ENCODE measurements around the gene ANXA8.

DNA sequence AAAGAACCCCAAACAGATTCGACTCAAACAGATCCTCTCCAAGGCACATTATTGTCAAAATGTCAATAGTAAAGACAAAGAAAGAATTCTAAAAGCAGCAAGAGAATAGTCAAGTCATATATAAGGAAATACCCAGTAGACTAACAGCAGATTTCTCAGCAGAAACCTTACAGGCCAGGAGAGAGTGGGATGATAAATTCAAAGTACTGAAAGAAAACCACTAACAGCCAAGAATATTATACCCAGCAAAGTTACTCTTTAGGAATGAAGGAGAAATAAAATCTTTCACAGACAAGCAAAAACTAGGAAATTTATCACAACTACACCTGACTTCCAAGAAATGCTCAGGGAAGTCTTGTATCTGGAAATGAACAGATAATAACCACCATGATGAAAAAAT is 38.2 kb downstream of the ANXA8 start:
- TF ChIP-seq, protein P1, sequence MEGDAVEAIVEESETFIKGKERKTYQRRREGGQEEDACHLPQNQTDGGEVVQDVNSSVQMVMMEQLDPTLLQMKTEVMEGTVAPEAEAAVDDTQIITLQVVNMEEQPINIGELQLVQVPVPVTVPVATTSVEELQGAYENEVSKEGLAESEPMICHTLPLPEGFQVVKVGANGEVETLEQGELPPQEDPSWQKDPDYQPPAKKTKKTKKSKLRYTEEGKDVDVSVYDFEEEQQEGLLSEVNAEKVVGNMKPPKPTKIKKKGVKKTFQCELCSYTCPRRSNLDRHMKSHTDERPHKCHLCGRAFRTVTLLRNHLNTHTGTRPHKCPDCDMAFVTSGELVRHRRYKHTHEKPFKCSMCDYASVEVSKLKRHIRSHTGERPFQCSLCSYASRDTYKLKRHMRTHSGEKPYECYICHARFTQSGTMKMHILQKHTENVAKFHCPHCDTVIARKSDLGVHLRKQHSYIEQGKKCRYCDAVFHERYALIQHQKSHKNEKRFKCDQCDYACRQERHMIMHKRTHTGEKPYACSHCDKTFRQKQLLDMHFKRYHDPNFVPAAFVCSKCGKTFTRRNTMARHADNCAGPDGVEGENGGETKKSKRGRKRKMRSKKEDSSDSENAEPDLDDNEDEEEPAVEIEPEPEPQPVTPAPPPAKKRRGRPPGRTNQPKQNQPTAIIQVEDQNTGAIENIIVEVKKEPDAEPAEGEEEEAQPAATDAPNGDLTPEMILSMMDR (IDR thresholded peaks at IDR 0.05), result no peak
- TF ChIP-seq POLR2AphosphoS5 (IDR thresholded peaks at IDR 0.05) (no peak), POLR2A (IDR thresholded peaks at IDR 0.05) (no peak)
